ENCODE data around the gene RHPN2. TPM values are rescaled to one million over a fixed set of nuclear protein-coding genes. Genes with fewer than 3 reads are reported as not detected.

The RHPN2 gene
- total RNA-seq, 4 donors from 2014 or later: 7.8 to 39.7 (median 18.5) TPM

- TF ChIP-seq POLR2AphosphoS5 (IDR thresholded peaks at IDR 0.05) (no peak), POLR2A (IDR thresholded peaks at IDR 0.05) (no peak), CTCF (IDR thresholded peaks at IDR 0.05) (no peak), EP300 (IDR thresholded peaks at IDR 0.05) (no peak)
- Histone ChIP-seq H3K4me3 (no peak overlapping the region), H3K9me3 (no peaks in the 10 kb centered on the region), H3K4me1 (no peaks in the 10 kb centered on the region), H3K36me3 (peaks cover 95% of the 10 kb centered on the region), H3K27me3 (no peaks in the 10 kb centered on the region), H3K27ac (no peak overlapping the region)
- 94% methylated on average over 11 of the region's 11 CpGs for WGBS
- no peak for DNase-seq (ENCODE audit: low spot score in 2 of 2)
These were observed 28.9 kb upstream of the RHPN2 start for GRCh38 chr19:33093420-33094210.

GRCh38 chr19:33090179-33090578, 25.5 kb upstream of the RHPN2 start:
- TF ChIP-seq POLR2A (IDR thresholded peaks at IDR 0.05) (no peak), EP300 (IDR thresholded peaks at IDR 0.05) (no peak), CTCF (IDR thresholded peaks at IDR 0.05) (no peak), POLR2AphosphoS5 (IDR thresholded peaks at IDR 0.05) (no peak)
- DNase-seq (ENCODE audit: low spot score in 2 of 2): no peak
- Histone ChIP-seq H3K27me3 (no peaks in the 10 kb centered on the region), H3K9me3 (no peaks in the 10 kb centered on the region), H3K27ac (no peak overlapping the region), H3K4me1 (no peaks in the 10 kb centered on the region), H3K4me3 (no peak overlapping the region), H3K36me3 (peaks cover 70% of the 10 kb centered on the region)
- 89% methylated on average over 3 of the region's 3 CpGs for WGBS

- WGBS: 92% methylated on average over 3 of the region's 3 CpGs
These were observed 24.3 kb upstream of the RHPN2 start for GRCh38 chr19:33089010-33089409.

GRCh38 chr19:33086955-33087354, 22.3 kb upstream of the RHPN2 start:
- 80% methylated on average over 1 of the region's 1 CpG for WGBS
- H3K27me3 ChIP-seq: no peaks in the 10 kb centered on the region

More at GRCh38 chr19:33089010-33089409, 24.3 kb upstream of the RHPN2 start:
- Histone ChIP-seq H3K9me3 (no peaks in the 10 kb centered on the region), H3K27me3 (no peaks in the 10 kb centered on the region), H3K4me3 (no peak overlapping the region), H3K36me3 (peaks cover 58% of the 10 kb centered on the region), H3K27ac (no peak overlapping the region), H3K4me1 (no peaks in the 10 kb centered on the region)
- DNase-seq (ENCODE audit: low spot score in 2 of 2): no peak
- TF ChIP-seq CTCF (IDR thresholded peaks at IDR 0.05): no peak
- TF ChIP-seq POLR2A (IDR thresholded peaks at IDR 0.05): no peak
- TF ChIP-seq POLR2AphosphoS5 (IDR thresholded peaks at IDR 0.05): no peak
- TF ChIP-seq EP300 (IDR thresholded peaks at IDR 0.05): no peak

More at GRCh38 chr19:33086955-33087354, 22.3 kb upstream of the RHPN2 start:
- Histone ChIP-seq H3K4me3 (no peak overlapping the region), H3K4me1 (peaks cover 6% of the 10 kb centered on the region), H3K27ac (no peak overlapping the region), H3K9me3 (no peaks in the 10 kb centered on the region), H3K36me3 (peaks cover 38% of the 10 kb centered on the region)
- no peak for TF ChIP-seq EP300 (IDR thresholded peaks at IDR 0.05)
- no peak for TF ChIP-seq CTCF (IDR thresholded peaks at IDR 0.05)
- no peak for TF ChIP-seq POLR2A (IDR thresholded peaks at IDR 0.05)
- TF ChIP-seq POLR2AphosphoS5 (IDR thresholded peaks at IDR 0.05): no peak
- no peak for DNase-seq (ENCODE audit: low spot score in 2 of 2)
